Stimulated activated CD8-positive, alpha-beta memory T cell treated with anti-CD3 and anti-CD28 coated beads, Interleukin-7, amount 100 ng/mL, for 24 hours (primary cell): Measurements from ENCODE around the gene UACA.

Experiments
- DNase-seq: peaks from one replicate; pipeline ENCODE4 v3.0.0-alpha.2; 2020; ENCODE audit warnings: low read depth

UACA gene

GRCh38 chr15:70786996-70787395, 23.6 kb upstream of the UACA start:
- no peak for DNase-seq

- DNase-seq: no peak
Measured at GRCh38 chr15:70783610-70784022, 20.3 kb upstream of the UACA start.

GRCh38 chr15:70783041-70783440, 19.7 kb upstream of the UACA start:
- DNase-seq: no peak

- no peak for DNase-seq
Measured at GRCh38 chr15:70781236-70781635, 17.9 kb upstream of the UACA start.

GRCh38 chr15:70778258-70779076, 15.1 kb upstream of the UACA start:
- DNase-seq: no peak

GRCh38 chr15:70777170-70777926, 14.0 kb upstream of the UACA start:
- DNase-seq: no peak

GRCh38 chr15:70775160-70775559, 11.8 kb upstream of the UACA start:
- DNase-seq: no peak

- DNase-seq: no peak
Measured at GRCh38 chr15:70772402-70772801, 9.0 kb upstream of the UACA start.

GRCh38 chr15:70770863-70771262, 7.5 kb upstream of the UACA start:
- DNase-seq: no peak

- no peak for DNase-seq
Measured at GRCh38 chr15:70768257-70768883, 5.0 kb upstream of the UACA start.

- DNase-seq: no peak
Measured at GRCh38 chr15:70767667-70768066, 4.3 kb upstream of the UACA start.

- no peak for DNase-seq
Measured at GRCh38 chr15:70766597-70766996, 3.2 kb upstream of the UACA start.

GRCh38 chr15:70765504-70766281, 2.3 kb upstream of the UACA start:
- no peak for DNase-seq

- no peak for DNase-seq
Measured at GRCh38 chr15:70763950-70764730, 782 bp upstream of the UACA start.

GRCh38 chr15:70762469-70763119, 764 bp downstream of the UACA start:
- DNase-seq: no peak

- no peak for DNase-seq
Measured at GRCh38 chr15:70761931-70762468, 1.4 kb downstream of the UACA start.

GRCh38 chr15:70761046-70761445, 2.3 kb downstream of the UACA start:
- DNase-seq: no peak

GRCh38 chr15:70758790-70759462, 4.4 kb downstream of the UACA start:
- DNase-seq: no peak

- no peak for DNase-seq
Measured at GRCh38 chr15:70757627-70758026, 5.7 kb downstream of the UACA start.

- DNase-seq: no peak
Measured at GRCh38 chr15:70754862-70755261, 8.5 kb downstream of the UACA start.
